Stimulated activated CD8-positive, alpha-beta memory T cell treated with anti-CD3 and anti-CD28 coated beads, Interleukin-15, amount 100 ng/mL, for 48 hours (primary cell): Measurements from ENCODE around the gene VEZT.
"Not testable (repeated sequence)": the region's sequence is repeated elsewhere in the genome, so short reads cannot be mapped to it uniquely, and the experiment has no call there.

Experiments
- DNase-seq, 2 donors: peaks; one replicate each; pipeline ENCODE4 v3.0.0-alpha.2; 2020; ENCODE audit warnings: low read depth in 2 of 2

The VEZT gene

GRCh38 chr12:95319694-95320331 is 102.2 kb downstream of the VEZT start:
- no peak for DNase-seq

GRCh38 chr12:95321516-95322246 is 104.1 kb downstream of the VEZT start:
- no peak for DNase-seq

- no peak for DNase-seq
Measured at GRCh38 chr12:95322326-95322725, 104.7 kb downstream of the VEZT start.

DNA sequence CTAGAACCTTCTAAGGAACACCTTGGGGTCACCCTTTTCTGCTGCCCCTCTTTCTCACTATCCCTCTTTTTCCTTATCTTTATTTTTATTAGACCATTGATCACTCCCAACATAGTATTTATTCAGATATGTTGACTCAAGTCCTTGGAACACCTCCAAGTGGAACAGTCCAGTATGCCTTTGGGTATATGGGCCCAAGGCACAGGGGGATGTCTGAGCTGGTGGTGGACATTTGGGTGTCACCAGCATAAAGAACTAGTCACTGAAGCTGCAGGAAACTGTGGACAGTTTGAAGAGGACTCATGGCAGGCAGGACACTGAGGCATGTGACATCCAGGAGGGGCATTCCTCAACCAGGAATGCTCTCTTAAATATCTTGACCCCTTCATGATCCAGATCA is 105.6 kb downstream of the VEZT start:
- no peak for DNase-seq

DNA sequence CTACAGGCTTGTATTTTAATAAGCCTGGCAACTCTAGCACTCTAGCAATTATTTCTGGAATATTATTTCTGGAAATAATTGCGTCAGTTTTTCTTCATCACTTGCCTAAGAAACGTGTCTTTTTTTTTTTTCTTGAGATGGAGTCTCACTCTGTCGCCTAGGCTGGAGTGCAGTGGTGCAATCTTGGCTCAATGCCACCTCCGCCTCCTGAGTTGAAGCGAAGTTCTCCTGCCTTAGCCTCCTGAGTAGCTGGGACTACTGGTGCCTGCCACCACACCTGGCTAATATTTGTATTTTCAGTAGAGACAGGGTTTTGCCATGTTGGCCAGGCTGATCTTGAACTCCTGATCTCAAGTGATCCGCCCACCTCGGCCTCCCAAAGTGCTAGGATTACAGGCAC is 106.6 kb downstream of the VEZT start:
- not testable (repeated sequence) for DNase-seq

DNA sequence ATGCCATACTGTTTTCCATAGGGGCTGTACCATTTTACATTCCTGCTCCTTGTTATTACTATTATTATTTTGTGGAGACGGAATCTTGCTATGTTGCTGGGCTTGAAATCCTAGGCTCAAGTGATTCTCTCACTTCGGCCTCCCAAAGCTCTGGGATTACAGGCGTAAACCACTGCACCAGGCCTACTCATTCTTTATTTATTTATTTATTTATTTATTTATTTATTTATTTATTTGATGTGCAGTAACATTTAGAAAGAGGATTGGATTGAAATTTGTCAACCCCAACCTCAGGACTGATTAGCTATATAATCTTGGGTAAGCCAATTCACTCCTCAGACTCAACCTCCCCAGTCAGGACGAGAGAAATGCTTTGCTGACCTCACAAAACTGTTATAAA is 107.9 kb downstream of the VEZT start:
- DNase-seq, result no peak

GRCh38 chr12:95326445-95326844 is 108.8 kb downstream of the VEZT start:
- no peak for DNase-seq

GRCh38 chr12:95326855-95327254 is 109.2 kb downstream of the VEZT start:
- no peak for DNase-seq

- DNase-seq, result no peak
Measured at GRCh38 chr12:95328708-95329107, 111.1 kb downstream of the VEZT start.

DNA sequence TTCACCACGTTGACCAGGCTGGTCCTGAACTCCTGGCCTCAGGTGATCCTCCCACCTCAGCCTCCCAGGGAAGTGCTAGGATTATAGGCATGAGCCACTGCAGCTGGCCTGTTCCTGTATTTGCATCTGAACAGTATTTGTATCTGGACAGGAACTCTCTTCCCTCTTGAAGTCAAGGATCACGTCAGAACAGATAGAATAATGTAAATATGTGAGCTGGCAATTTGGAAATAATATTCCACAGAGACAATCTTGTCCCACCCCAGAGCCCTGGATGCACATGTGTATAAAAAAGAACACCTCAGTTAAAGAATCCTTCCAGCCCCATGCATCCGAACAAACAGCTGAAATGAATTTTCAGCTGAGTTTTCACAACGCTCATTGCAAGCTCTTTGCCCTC is 118.3 kb downstream of the VEZT start:
- DNase-seq, result no peak

DNA sequence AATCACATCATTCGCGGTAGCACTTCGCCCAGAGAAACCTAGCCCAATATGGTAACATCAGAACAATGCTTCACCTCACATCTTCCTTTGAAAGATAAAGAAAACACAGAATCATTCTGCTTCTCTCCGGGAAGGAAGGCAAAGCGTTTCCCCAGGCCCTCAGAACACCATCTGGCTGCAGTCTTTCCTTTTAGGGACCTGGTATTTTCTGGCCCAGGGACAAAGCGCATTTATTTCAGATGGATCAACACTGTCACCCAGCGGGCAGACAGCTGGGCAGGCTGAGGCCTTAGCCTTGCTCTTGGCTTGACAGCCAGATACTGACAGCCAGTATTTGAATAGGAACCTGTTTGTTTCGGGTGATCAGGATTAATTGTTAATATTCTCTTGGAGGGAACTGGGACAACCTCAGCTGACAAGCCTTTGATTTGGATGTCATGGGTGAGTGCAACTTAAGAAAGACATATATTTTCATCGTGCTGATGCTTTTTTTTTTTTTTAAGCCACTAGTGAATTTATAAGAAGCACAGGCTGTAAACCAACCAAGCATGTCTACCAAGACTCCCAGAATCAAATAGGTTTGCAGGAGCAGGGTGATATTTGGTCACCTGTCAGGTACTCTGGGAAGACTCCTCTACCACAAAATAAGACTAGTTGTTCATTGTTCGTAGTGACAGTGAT is 118.9 kb downstream of the VEZT start:
- no peak for DNase-seq

GRCh38 chr12:95337146-95337545 is 119.5 kb downstream of the VEZT start:
- DNase-seq, result no peak

GRCh38 chr12:95339086-95339788 is 121.6 kb downstream of the VEZT start:
- DNase-seq, result no peak

DNA sequence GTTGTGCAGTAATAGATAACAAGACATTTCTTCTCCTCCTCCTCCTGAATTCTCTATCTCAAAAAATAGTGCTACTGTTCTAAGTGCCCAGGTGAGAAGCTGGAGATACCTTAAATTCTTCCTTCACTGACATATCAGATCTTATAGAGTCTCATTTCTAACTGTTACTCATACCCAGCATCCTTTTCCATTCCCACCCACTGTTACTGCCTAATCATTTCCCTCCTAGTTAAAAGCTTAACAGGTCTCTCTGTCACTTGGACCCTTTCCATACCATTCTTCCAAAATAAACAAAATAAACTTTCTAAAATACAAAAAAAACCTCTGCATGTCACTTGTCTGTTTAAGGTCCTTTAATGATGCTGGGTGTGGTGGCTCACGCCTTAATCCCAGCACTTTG is 124.4 kb downstream of the VEZT start:
- no peak for DNase-seq

GRCh38 chr12:95343461-95344230 is 126.0 kb downstream of the VEZT start:
- DNase-seq, result no peak

GRCh38 chr12:95349291-95349690 is 131.7 kb downstream of the VEZT start:
- DNase-seq, result no peak

GRCh38 chr12:95351748-95352147 is 134.1 kb downstream of the VEZT start:
- no peak for DNase-seq
